Uterus (tissue), 2 donors: ENCODE measurements around the gene SMOC1.

Source experiments
- CTCF ChIP-seq, 4 experiments: fragments of 200-600 bp in 2 of 4; fragments of 450-650 bp in 2 of 4; sonication (generic) in 2 of 4; IDR thresholded peaks; one replicate each; pipeline ENCODE4 v1.5.1; 2016 to 2019; ENCODE audit warnings: antibody characterized with exemption in 4 of 4, mild to moderate bottlenecking in 2 of 4, moderate library complexity in 1 of 4
- POLR2A ChIP-seq, 2 donors: fragments of 450-650 bp; IDR thresholded peaks; one replicate each; pipeline ENCODE4 v1.6.1; 2016; ENCODE audit warnings: antibody characterized with exemption in 2 of 2, mild to moderate bottlenecking in 1 of 2, moderate library complexity in 1 of 2

DNA sequence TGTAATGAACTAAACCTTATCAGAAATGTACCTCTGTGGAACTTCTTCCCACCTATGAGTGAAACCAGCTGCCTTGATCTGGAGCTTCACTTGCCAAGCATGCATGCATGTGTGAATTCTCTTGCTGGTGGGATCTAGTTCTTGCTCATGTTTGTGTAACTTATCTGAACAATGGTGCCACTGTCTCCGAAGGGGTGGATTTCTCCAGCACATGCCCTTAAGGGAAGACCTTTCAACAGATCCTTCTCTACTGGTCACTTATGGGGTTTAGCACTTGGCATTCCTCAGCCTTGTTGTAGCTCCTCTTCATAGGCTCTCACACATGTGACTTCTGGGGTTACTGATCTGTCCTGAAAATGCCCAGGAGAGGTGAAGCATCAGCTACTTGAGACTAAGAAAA lies 25.0 kb downstream of the SMOC1 start:
- no peak for TF ChIP-seq CTCF (IDR thresholded peaks at IDR 0.05)
- TF ChIP-seq POLR2A (IDR thresholded peaks at IDR 0.05): no peak
